ENCODE results near the gene ZC3H12C. TPM values are rescaled to one million over a fixed set of nuclear protein-coding genes. Genes with fewer than 3 reads are reported as not detected.

ZC3H12C gene
- total and polyA plus RNA-seq, 2 of the 13 experiments (the other 11 are each of a cell fraction or from before 2014, with no cell fraction given) = 2.4 to 5.7 TPM

DNA sequence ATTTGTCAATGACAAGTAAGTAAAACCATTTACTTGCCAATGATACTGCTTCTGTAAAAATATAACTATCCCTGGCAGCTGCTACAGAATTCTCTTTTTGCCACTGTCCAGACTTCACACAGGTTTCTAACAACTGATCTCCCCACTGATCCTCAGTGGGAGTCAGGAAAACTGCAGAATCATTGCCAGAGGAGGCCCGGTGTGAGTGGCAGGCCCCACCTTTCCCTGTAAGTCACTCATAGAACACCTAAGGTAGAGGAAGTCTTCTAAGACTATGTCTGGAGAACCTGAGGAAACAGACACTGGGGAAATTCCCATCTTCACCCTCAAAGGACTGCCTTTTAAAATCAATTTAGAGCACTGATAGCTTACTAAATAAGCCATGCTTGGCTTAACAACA is 66.3 kb downstream of the ZC3H12C start (continued):
- TF ChIP-seq KDM5B (CRISPR knock-in tag; IDR thresholded peaks at IDR 0.05; ENCODE audit: borderline replicate concordance) = no peak
- no peak for TF ChIP-seq ZNF563 (CRISPR knock-in tag; IDR thresholded peaks at IDR 0.05)
- TF ChIP-seq HOMEZ (CRISPR knock-in tag; IDR thresholded peaks at IDR 0.05; ENCODE audit: low read depth) = no peak

GRCh38 chr11:110160016-110160415 is 66.8 kb downstream of the ZC3H12C start:
- H3K9me3 ChIP-seq (ENCODE audit: low read length) = no peaks in the 10 kb centered on the region
- H3K9ac ChIP-seq (ENCODE audit: insufficient read depth, low read depth, low read length) = no peak overlapping the region
- H3K27me3 ChIP-seq (ENCODE audit: control insufficient read depth in 1 of 2, insufficient read depth in 2 of 2, low read length in 2 of 2) = no peaks in the 10 kb centered on the region
- TF ChIP-seq, protein P1, sequence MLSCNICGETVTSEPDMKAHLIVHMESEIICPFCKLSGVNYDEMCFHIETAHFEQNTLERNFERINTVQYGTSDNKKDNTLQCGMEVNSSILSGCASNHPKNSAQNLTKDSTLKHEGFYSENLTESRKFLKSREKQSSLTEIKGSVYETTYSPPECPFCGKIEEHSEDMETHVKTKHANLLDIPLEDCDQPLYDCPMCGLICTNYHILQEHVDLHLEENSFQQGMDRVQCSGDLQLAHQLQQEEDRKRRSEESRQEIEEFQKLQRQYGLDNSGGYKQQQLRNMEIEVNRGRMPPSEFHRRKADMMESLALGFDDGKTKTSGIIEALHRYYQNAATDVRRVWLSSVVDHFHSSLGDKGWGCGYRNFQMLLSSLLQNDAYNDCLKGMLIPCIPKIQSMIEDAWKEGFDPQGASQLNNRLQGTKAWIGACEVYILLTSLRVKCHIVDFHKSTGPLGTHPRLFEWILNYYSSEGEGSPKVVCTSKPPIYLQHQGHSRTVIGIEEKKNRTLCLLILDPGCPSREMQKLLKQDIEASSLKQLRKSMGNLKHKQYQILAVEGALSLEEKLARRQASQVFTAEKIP (CRISPR knock-in tag; IDR thresholded peaks at IDR 0.05; ENCODE audit: borderline replicate concordance) = no peak
- no peak for TF ChIP-seq HIVEP1 (CRISPR knock-in tag; IDR thresholded peaks at IDR 0.05)
- H3K79me2 ChIP-seq (ENCODE audit: insufficient read depth, low read length) = no peaks in the 10 kb centered on the region
- no TSS peak for BruUV-seq (replicated peaks)
- H3K4me2 ChIP-seq (ENCODE audit: low read depth, low read length) = no peak overlapping the region
- H3K27ac ChIP-seq (ENCODE audit: extremely low read length, insufficient read depth, low read length) = no peak overlapping the region
- H2AFZ ChIP-seq (ENCODE audit: low read length) = no peak overlapping the region
- in situ Hi-C loops (cut with HindIII; ENCODE audit: extremely low pct_ligation_motif_present, low pct_unique_long_range_greater_than_20kb) = no loop called here
- CTCF ChIA-PET (ENCODE audit: low intra/inter-chr PET ratio, low total read pairs) = no interaction called here
- DNase-seq (ENCODE audit: low spot score) (no peak), ATAC-seq (no peak), FAIRE-seq (no peak)
- no peaks in the 10 kb centered on the region for H3K4me1 ChIP-seq (ENCODE audit: insufficient read depth, low read length)
- 97% methylated on average over 3 of the region's 3 CpGs for WGBS (ENCODE audit: low lambda C conversion rate)
- H3K36me3 ChIP-seq (replicated peaks in 1 of 2; ENCODE audit: control insufficient read depth in 1 of 2, insufficient read depth in 2 of 2, low read length in 2 of 2) = peaks cover 2 to 16% of the 10 kb centered on the region in 2 experiments; a peak in 3 of 5 replicates
- no peak overlapping the region for H3K4me3 ChIP-seq (replicated peaks in 1 of 3; ENCODE audit: insufficient read depth in 1 of 3, low read depth in 2 of 3, low read length in 3 of 3)
- intact Hi-C loops (cut with micrococcal nuclease; ENCODE audit: unreplicated experiment) = no loop called here
- POLR2A ChIA-PET = no interaction called here
- no peaks in the 10 kb centered on the region for H4K20me1 ChIP-seq (ENCODE audit: insufficient read depth, low read length)
